Stimulated activated CD8-positive, alpha-beta memory T cell treated with anti-CD3 and anti-CD28 coated beads, Interleukin-15, amount 100 ng/mL, for 1 hour (primary cell): ENCODE measurements around the gene SLC12A3.
"Not testable (repeated sequence)": the region's sequence is repeated elsewhere in the genome, so short reads cannot be mapped to it uniquely, and the experiment has no call there.

Experiments
- DNase-seq: peaks from one replicate; pipeline ENCODE4 v3.0.0-alpha.2; 2020; ENCODE audit warnings: low read depth

Gene SLC12A3

GRCh38 chr16:56868175-56868574, 3.2 kb downstream of the SLC12A3 start:
- DNase-seq, result no peak

- DNase-seq, result not testable (repeated sequence)
Measured at GRCh38 chr16:56868766-56869165, 3.8 kb downstream of the SLC12A3 start.

GRCh38 chr16:56869513-56870275, 4.7 kb downstream of the SLC12A3 start:
- DNase-seq, result no peak

- DNase-seq, result no peak
Measured at GRCh38 chr16:56870276-56870888, 5.4 kb downstream of the SLC12A3 start.

DNA sequence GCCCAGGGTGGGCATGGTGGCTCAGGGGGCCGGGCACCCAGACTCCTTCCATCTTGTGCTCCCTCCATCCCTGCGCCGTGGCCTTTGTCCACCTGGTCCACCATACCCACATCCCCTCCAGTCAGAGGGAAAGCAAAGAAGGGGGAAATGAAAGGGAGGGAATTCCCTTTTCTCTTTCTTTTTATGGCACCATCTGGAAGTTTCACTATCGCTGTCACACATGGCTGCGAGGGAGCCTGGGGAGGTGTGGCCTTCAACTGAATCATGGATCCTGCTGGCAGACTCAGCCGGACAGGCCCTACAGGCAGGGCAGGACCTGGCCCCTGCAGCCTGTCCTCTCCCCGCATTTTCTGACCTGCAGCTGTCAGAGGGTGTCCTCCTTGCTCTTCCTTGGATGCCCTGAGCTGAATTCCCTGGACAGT, 6.2 kb downstream of the SLC12A3 start:
- no peak for DNase-seq

DNA sequence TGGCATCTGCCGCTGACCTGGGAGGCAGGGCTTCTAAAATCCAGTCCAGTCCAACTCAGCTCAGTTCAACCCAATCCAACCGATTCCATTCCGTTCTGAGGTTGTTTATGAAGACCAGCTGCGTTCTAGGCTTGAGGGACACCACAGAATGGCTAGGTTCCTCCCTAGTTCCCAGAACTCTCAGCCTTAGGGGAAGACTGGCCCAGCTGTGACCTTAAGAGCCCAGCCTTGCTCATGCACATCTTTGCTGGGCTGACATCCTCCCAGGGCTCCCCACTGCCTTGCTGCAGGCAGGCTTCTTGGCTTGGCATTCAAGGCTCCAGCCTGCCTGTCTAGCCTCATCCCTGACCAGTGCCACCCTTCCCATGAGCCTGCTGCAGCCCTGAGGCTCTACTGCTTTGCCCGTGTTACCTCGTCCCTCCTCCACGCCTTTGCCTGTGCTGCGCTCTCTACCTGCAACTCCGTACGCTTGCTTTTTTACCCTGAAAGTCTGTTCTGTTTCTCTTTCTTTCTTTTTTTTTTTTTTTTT, 7.9 kb downstream of the SLC12A3 start:
- DNase-seq, result no peak

- DNase-seq, result no peak
Measured at GRCh38 chr16:56874800-56875199, 9.8 kb downstream of the SLC12A3 start.

GRCh38 chr16:56876048-56876447, 11.0 kb downstream of the SLC12A3 start:
- DNase-seq, result no peak

- no peak for DNase-seq
Measured at GRCh38 chr16:56877486-56878182, 12.6 kb downstream of the SLC12A3 start.

DNA sequence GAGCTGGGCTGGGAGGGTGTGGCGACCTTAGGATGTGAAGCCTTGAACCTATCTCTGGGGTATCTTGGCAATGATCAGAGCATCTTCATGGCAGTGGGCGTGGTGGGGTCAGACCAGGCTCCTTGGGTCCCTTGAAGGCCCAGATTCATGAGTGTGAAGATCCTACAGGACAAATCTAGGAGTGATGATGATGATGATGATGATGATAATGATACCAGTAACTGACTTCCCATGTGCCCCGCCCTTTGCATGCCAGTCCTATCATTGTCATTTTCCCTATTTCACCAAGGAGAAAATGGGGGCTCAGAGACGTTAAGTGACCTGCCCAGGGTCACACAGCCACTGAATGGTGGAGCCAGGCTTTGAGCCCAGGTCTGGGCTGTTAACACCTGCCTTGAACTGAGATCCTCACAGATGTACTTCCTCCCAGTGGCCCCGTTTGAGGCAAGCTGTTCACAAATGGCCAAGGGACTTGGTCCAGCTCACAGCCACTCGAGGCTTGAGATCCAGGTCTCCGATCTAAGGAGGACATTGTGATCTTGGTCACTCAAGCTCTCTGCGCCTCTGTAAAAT, 13.4 kb downstream of the SLC12A3 start:
- DNase-seq, result no peak

DNA sequence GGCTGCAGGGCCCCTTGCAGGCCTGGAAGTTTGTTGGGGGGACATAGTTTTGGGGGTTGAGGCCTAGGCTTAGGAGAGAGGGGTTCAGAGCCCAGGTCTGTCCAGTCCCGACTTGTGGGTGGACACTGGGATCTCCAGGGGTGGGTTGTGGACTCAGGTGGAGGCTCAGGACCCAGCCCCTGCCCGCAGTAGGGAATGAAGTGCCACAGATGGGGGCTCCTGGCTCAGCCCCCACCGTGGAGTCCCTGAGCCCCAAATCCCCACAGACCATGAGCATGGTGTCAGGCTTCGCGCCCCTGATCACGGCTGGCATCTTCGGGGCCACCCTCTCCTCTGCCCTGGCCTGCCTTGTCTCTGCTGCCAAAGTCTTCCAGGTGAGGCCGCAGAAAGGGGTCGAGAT, 14.3 kb downstream of the SLC12A3 start:
- no peak for DNase-seq

GRCh38 chr16:56880176-56880575, 15.2 kb downstream of the SLC12A3 start:
- DNase-seq, result no peak

- DNase-seq, result no peak
Measured at GRCh38 chr16:56880685-56881084, 15.7 kb downstream of the SLC12A3 start.

DNA sequence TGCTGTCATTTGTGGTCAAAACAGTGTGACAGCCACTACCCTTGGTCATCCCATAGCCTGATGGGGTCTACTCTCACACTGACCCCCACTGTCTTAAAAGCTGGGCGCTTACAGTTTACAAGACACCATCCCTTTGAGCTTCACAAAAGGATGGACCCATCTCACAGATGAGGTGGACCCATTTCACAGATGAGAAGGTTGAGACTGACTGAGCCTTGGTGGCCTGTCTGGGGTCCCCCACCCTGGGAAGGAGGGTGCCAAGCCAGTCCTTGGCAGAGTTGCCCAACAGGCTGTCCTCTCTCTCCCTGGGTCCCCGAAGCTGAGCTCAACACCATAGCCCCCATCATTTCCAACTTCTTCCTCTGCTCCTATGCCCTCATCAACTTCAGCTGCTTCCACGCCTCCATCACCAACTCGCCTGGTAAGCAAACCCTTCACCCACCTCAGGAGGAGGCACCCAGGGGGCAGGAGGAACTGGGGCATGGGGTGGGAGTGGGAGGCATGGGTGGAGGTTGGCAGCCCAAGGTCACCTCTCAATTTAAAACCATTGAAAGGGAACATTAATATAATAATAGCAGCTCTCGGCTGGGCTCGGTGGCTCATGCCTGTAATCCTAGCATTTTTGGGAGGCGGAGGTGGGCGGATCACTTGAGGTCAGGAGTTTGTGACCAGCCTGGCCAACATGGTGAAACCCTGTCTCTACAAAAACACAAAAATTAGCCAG, 17.2 kb downstream of the SLC12A3 start:
- DNase-seq, result no peak

- DNase-seq, result no peak
Measured at GRCh38 chr16:56883586-56883985, 18.6 kb downstream of the SLC12A3 start.

DNA sequence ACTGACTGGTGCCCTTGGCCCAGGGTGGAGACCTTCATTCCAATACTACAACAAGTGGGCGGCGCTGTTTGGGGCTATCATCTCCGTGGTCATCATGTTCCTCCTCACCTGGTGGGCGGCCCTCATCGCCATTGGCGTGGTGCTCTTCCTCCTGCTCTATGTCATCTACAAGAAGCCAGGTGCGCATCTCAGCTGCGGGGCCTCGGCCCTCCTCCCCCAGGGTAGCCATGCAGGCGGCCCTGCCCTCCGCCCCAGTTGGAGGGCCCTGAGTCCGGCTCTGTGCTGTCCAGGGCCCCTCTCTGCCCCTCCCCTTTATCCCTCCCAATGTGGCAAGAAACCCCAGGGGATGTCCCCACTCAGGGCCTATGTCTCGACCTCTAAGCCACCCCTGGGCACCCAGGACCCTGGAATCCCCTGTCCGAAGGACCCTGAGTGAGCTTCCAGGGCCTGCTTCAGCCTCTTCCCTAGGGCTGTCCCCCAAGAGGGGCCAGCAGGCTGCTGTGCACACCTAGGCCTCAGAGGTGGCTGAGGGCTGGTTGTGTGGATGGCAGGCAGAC, 19.1 kb downstream of the SLC12A3 start:
- no peak for DNase-seq

- DNase-seq, result not testable (repeated sequence)
Measured at GRCh38 chr16:56884929-56885328, 19.9 kb downstream of the SLC12A3 start.

DNA sequence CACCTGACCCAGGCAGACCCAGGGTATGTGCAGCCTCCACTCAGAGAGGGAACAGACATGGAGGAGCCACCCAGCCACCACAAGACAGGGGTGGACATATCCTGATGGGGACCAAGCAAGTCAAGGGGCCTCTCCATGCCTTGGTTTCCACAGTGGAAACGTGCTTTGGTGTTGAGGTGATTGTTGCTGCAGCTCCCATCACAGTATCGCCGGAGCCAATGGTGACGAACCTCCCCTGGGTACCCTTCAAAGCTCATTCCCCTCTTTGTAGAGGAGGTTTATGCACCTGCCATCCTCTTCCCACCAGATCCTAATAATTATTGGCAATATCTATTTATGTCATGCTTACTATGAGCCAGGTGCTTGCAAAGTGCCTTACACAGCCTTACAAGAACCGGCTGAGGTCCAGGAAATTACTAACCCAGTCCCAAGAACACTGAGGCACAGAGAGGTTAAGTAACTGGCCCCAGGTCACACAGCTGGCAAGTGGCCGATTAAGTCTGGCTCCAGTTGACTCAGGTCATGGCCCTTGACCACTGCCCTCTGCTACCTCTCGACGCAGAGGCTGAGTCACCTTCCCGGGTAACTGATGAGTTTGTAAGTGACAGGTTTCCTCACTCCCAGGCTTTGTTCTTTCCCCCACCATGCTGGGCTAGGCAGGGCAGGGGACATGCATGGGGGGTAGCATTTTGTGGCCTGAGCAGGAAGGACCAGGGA, 20.6 kb downstream of the SLC12A3 start:
- no peak for DNase-seq

DNA sequence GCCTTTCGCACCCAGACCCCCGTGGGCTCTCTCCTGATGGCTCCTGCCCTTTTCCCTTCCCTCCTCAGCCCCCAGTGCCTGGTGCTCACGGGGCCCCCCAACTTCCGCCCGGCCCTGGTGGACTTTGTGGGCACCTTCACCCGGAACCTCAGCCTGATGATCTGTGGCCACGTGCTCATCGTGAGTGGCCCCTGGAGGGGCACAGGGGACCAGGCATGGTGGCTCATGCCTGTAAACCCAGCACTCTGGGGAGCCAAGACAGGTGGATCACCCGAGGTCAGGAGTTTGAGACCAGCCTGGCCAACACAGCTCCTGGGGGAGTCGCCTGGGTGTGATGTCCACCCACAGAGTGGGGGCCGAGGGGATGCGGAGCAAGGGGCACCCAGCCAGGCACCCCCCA, 21.3 kb downstream of the SLC12A3 start:
- DNase-seq, result no peak

GRCh38 chr16:56886826-56887225, 21.8 kb downstream of the SLC12A3 start:
- DNase-seq, result no peak

DNA sequence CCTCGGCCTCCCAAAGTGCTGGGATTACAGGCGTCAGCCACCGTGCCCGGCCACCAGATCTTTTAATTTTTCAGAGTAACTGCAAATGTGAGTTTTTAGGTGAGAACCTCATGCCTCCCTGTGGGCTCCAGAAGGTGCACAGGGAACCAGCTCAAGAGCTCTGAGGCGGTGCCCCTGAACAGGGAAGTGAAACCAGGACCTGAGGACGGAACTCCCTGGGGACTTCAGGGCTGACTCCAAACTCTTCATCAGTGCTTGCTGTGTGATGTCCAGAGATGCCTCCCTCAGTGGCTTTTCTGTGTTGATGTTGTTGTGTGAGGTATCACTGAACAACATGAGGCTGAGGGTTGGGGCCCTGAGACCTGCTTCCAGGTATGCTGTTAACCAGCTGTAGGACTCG, 23.8 kb downstream of the SLC12A3 start:
- DNase-seq, result no peak
